Measurements from ENCODE around the gene LRP11.
"Not testable (repeated sequence)": the region's sequence is repeated elsewhere in the genome, so short reads cannot be mapped to it uniquely, and the experiment has no call there.

The LRP11 gene

GRCh38 chr6:149897855-149898744, 33.9 kb upstream of the LRP11 start, which contains the start of gene RAET1E:
Gene RAET1E, minus strand, starts transcription at chr6:149898113. Its CDS starts 7,212 bp downstream, at chr6:149890901.
- DNase-seq = no peak

GRCh38 chr6:149897015-149897697, 33.0 kb upstream of the LRP11 start:
- no peak for DNase-seq

- DNase-seq = no peak
These were observed 32.3 kb upstream of the LRP11 start for GRCh38 chr6:149896491-149896890.

- peak; percentile 7 for DNase-seq
These were observed 31.7 kb upstream of the LRP11 start for GRCh38 chr6:149895833-149896271.

GRCh38 chr6:149895048-149895590, 31.0 kb upstream of the LRP11 start:
- DNase-seq = no peak

- DNase-seq = not testable (repeated sequence)
These were observed 27.7 kb upstream of the LRP11 start for GRCh38 chr6:149891864-149892263.

- no peak for DNase-seq
These were observed 27.1 kb upstream of the LRP11 start for GRCh38 chr6:149891259-149891658.

- no peak for DNase-seq
These were observed 26.5 kb upstream of the LRP11 start for GRCh38 chr6:149890629-149891045.

GRCh38 chr6:149889326-149889725, 25.2 kb upstream of the LRP11 start:
- no peak for DNase-seq

GRCh38 chr6:149888659-149889058, 24.5 kb upstream of the LRP11 start:
- no peak for DNase-seq

GRCh38 chr6:149888093-149888492, 23.9 kb upstream of the LRP11 start:
- peak; percentile 0 for DNase-seq

- DNase-seq = no peak
These were observed 23.2 kb upstream of the LRP11 start for GRCh38 chr6:149887343-149887742.

GRCh38 chr6:149885888-149886287, 21.7 kb upstream of the LRP11 start:
- no peak for DNase-seq

GRCh38 chr6:149884617-149885016, 20.5 kb upstream of the LRP11 start:
- DNase-seq = no peak

- DNase-seq = no peak
These were observed 20.1 kb upstream of the LRP11 start for GRCh38 chr6:149884215-149884614.

GRCh38 chr6:149881860-149882259, 17.7 kb upstream of the LRP11 start:
- DNase-seq = no peak

GRCh38 chr6:149881066-149881766, 17.1 kb upstream of the LRP11 start:
- DNase-seq = no peak

- DNase-seq = no peak
These were observed 13.5 kb upstream of the LRP11 start for GRCh38 chr6:149877659-149878058.

- DNase-seq = no peak
These were observed 12.2 kb upstream of the LRP11 start for GRCh38 chr6:149876241-149876933.

GRCh38 chr6:149872233-149872632, 8.1 kb upstream of the LRP11 start:
- no peak for DNase-seq

- no peak for DNase-seq
These were observed 7.0 kb upstream of the LRP11 start for GRCh38 chr6:149871182-149871581.

GRCh38 chr6:149869275-149869892, 5.2 kb upstream of the LRP11 start:
- DNase-seq = no peak

Data from COR-L47 (cell line).